H1 (cell line): ENCODE data around the gene ADGRL2.

Experiments used
- CEBPB ChIP-seq: IDR thresholded peaks from 2 replicates; pipeline ENCODE4 v1.6.1; 2012; ENCODE audit warnings: low read depth, low read length
- EZH2 ChIP-seq: fragments of 200-600 bp; sonication (generic); IDR thresholded peaks from 2 replicates; pipeline ENCODE4 v1.7.1; 2012; ENCODE audit warnings: low read depth, mild to moderate bottlenecking, moderate library complexity, low read length, inconsistent platforms; ENCODE audit not compliant: severe bottlenecking
- POLR2A ChIP-seq, 2 experiments: IDR thresholded peaks; 1 replicate in 1 of 2; 2 replicates in 1 of 2; pipeline ENCODE4 v1.6.1; 2011; ENCODE audit warnings: low read depth in 2 of 2, low read length in 2 of 2, mild to moderate bottlenecking in 2 of 2; ENCODE audit errors: control extremely low read depth in 1 of 2
- SUZ12 ChIP-seq: fragments of 200-600 bp; sonication (generic); IDR thresholded peaks from 2 replicates; pipeline ENCODE4 v1.6.1; 2012; ENCODE audit warnings: mild to moderate bottlenecking, inconsistent platforms, low read length, moderate library complexity, mixed read lengths
- ZNF274 ChIP-seq: IDR thresholded peaks from 2 replicates; pipeline ENCODE4 v1.7.0; 2012; ENCODE audit warnings: low read length, borderline replicate concordance; ENCODE audit errors: extremely low read depth
- TF ChIP-seq, protein P1 (sequence below), 3 experiments: IDR thresholded peaks; 1 replicate in 2 of 3; 2 replicates in 1 of 3; pipeline versions ENCODE4 v1.5.1 to v1.6.1; 2011; ENCODE audit warnings: low read length in 3 of 3, mild to moderate bottlenecking in 3 of 3, inconsistent platforms in 2 of 3, low read depth in 1 of 3, moderate library complexity in 1 of 3; ENCODE audit not compliant: insufficient read depth in 1 of 3; ENCODE audit errors: control extremely low read depth in 1 of 3
- TF ChIP-seq, protein P2 (sequence below): IDR thresholded peaks from 2 replicates; pipeline ENCODE4 v1.6.1; 2012; ENCODE audit warnings: inconsistent platforms

DNA sequence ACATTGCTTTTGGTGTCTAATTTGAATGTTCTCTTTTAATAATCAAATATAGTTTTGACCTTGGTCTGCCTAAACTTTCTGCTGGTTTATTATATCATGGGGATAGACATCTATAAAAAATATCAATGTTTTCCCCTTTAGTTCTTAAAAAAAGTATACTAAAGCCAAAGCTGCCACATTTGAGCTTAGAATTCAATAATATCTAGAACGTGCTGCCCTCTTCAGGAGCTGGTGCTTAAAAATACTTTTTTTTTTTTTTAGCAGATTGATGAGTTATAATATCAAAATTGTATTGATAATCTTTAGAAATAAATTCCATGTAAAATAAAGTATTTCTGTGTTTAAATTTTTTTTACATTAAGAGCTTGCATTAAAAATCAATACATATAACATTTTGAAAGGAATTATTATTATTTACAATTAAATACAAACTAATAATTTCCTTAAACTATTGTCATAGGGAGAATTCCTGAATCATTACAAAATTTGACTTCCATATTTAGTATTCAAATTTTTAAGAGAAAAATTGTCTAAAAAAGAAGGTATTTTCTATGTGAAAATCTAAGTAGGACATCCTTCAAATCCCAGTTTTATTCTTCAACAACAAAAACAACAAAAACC is 40.1 kb upstream of the ADGRL2 start:
- no peak for TF ChIP-seq SUZ12
- no peak for TF ChIP-seq EZH2
- TF ChIP-seq CEBPB: no peak
- TF ChIP-seq POLR2A (IDR thresholded peaks at IDR 0.05; ENCODE audit: control extremely low read depth in 1 of 2, low read depth in 2 of 2, low read length in 2 of 2): no peak
- TF ChIP-seq, protein P1, sequence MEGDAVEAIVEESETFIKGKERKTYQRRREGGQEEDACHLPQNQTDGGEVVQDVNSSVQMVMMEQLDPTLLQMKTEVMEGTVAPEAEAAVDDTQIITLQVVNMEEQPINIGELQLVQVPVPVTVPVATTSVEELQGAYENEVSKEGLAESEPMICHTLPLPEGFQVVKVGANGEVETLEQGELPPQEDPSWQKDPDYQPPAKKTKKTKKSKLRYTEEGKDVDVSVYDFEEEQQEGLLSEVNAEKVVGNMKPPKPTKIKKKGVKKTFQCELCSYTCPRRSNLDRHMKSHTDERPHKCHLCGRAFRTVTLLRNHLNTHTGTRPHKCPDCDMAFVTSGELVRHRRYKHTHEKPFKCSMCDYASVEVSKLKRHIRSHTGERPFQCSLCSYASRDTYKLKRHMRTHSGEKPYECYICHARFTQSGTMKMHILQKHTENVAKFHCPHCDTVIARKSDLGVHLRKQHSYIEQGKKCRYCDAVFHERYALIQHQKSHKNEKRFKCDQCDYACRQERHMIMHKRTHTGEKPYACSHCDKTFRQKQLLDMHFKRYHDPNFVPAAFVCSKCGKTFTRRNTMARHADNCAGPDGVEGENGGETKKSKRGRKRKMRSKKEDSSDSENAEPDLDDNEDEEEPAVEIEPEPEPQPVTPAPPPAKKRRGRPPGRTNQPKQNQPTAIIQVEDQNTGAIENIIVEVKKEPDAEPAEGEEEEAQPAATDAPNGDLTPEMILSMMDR (IDR thresholded peaks at IDR 0.05; ENCODE audit: control extremely low read depth in 1 of 3, insufficient read depth in 1 of 3, low read depth in 1 of 3, low read length in 3 of 3): peak in 1 of 3 experiments; percentile 13; a peak in 2 of 4 replicates
- no peak for TF ChIP-seq ZNF274
- TF ChIP-seq, protein P2, sequence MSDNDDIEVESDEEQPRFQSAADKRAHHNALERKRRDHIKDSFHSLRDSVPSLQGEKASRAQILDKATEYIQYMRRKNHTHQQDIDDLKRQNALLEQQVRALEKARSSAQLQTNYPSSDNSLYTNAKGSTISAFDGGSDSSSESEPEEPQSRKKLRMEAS: no peak
